Fibroblast of skin of right quadriceps (primary cell): ENCODE results near the gene EFHD1.

Experiments
- DNase-seq: peaks from one replicate; pipeline ENCODE4 v3.0.0-alpha.2; 2013

The EFHD1 gene, protein sequence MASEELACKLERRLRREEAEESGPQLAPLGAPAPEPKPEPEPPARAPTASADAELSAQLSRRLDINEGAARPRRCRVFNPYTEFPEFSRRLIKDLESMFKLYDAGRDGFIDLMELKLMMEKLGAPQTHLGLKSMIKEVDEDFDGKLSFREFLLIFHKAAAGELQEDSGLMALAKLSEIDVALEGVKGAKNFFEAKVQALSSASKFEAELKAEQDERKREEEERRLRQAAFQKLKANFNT

DNA sequence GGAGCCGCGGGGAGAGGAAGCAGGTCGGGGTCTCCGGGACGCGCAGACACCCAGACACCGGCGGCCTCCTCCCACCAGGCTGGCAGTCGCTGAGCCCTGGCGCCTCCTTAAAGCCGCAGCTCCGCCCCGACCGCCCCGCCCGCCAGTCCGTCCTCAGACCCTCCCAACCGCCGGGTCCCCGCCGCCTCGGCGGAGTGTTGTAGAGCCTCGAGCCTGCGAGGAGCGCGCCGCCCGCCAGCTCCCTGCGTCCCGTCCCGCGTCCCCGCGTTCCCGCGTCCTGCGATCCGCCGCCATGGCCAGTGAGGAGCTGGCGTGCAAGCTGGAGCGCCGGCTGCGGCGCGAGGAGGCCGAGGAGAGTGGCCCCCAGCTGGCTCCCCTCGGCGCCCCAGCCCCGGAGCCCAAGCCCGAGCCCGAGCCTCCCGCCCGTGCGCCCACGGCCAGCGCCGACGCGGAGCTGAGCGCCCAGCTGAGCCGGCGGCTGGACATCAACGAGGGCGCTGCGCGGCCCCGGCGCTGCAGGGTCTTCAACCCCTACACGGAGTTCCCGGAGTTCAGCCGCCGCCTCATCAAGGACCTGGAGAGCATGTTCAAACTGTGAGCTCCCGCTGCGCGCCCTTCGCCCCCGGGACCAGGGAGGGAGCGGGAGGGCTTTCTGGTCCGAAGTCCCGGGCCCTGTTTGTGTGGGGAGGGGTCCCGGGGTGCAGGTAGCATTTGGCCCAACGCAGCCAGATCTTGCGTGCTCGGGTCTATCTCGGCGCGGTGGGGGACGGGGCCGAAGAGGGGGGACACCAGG lies at the start of gene EFHD1:
Gene EFHD1, plus strand, starts transcription at position 192 of the 793 bp plus-strand sequence. Its CDS starts 101 bp downstream, at position 293.
- peak; percentile 48 for DNase-seq

DNA sequence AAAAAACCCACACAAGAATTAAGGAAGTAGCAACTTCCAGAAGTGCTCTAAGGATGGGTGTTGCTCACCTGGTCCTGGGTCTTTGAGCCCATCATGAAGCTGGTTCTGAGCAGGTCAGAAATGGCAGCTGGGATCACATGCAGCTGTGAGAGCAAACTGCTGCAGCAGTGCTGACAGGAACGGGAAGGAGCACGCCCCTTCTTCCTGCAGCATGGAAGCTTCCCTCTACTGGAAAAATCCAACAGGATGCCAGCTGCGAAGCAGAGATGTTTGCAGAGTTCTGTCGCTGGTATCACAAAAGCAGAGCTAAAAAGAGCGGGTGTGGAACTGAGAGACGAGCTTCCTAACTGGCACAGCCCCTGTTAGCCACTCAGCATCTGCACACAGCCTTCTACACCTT lies 49.2 kb upstream of the EFHD1 start:
- DNase-seq = no peak

DNA sequence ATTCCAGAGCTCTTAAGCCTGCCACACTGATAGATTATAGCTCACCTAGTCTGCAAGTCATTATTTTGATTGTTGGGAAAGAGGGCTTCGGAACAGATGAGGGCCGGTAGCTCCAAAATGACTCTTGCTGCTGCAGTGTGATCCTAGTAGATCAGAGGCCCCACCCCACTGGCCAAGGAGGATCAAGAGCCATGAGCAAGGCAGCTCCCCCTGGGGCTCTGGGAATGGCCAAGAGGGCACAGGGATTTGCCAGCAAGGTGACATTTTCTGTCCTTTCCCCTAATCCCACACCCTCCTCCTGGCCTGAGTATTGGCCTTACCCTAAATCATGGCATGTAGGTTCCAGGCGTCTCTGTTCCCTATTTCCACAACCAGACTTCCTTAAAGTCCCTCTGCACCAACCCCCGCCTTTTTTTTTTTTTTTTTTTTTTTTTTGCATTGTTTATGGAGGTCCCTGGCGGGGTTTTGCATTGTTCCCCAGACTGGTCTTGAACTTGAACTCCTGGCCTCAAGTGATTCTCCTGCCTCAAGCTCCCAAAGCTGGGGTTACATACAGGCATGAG lies 46.4 kb upstream of the EFHD1 start:
- DNase-seq = no peak

DNA sequence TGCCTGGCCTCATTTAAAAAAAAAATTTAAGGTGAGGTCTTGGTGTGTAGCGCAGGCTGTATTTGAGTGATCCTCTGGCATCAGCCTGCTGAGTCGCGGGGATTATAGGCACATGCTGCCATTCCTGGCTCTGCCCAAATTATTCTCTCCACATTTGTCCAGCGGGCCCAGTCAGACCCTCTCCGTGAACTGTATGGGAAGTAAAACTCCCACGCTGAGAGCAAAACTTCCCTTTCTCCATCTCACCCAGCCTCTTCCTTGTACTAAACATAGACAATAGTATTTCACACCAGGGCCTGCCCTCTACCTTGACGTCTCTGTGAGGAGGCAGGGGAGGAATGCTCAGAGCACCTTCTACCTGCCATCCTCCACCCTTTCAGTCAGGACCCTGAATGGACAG lies 45.9 kb upstream of the EFHD1 start:
- no peak for DNase-seq

DNA sequence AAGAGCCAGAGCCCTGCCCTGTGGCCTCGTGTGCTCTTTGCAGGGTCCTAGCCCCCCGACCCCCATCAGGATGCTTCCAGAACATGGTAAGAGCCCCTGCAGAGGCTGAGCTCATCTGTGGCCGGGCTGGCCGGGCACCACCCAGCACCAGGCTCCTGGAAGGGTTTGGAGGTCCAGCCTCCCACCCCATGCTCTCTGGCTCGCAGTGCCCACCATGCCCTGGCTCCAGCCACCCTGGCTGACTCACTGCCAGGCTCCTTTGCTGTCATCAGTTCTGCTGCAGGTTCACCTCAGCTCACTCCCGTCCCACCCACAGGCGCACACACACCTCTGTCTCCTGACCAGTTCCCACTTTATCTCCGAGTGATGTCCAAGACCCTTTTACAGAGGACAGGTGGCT lies 45.4 kb upstream of the EFHD1 start:
- no peak for DNase-seq

DNA sequence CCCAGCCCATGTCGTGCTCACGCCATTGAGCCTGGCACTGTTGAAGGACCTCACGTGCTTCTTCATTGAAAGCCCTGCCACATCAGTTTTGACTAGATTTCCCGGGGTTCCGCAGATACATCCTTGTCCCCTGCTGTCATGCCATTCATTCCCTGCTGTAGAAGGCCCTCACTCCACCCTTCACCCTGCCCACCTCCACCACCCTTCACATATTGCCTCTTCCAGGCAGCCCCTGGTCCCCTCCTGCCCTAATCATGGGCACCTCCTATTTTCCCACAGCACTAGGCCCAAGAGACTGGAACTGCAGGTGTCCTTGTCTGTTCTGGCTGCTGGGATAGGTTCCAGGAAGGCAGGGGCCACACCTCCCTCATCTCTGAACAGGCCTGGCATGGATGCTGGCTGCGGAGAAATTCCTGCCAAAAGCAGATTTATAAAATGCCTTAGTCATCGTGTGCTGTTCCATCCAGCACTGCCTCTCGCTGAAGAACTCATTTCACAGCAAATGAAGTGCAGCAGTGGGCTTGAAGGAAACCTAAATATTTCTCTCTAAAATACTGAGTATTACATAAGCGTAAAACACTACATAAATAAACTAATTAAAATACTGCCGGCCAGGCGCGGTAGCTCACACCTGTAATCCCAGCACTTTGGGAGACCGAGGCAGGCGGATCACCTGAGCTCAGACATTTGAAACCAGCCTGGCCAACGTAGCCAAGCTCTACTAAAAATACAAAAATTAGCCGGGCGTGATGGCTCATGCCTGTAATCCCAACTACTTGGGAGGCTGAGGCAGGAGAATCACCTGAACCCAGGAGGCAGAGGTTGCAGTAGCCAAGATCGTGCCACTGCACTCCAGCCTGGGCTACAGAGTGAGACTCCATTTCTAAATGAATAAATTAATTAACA lies 44.5 kb upstream of the EFHD1 start:
- peak; percentile 54 for DNase-seq

DNA sequence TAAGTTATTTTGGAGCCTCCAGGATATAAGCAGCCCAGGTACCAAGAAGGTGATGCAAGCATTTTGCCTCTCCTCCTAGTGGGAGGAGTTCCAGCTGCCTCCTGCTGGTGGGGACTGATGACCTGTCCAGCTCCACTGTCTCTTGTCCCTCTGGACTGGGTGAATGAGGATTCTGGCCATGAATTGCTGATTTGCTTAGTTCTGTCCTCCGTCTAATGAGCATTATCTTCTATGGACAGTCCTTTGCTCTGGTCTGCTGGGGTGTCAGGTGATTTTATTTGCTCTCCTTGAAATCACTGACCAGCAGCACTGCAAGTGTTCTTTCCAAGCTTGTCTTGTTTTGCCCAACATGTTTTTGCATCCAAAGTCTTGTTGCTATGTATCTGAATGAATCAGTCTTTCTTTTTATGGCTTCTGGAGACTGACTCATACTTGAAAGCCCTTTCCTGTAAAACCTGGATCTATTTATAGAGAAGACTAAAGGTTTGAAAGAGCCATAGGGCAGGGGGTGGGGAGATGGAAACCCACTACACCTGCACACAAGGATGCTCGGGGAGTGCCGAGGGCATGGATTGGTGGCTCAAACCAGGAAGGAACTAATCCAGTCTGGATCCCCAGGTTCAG lies 40.5 kb upstream of the EFHD1 start:
- DNase-seq = peak; percentile 66

DNA sequence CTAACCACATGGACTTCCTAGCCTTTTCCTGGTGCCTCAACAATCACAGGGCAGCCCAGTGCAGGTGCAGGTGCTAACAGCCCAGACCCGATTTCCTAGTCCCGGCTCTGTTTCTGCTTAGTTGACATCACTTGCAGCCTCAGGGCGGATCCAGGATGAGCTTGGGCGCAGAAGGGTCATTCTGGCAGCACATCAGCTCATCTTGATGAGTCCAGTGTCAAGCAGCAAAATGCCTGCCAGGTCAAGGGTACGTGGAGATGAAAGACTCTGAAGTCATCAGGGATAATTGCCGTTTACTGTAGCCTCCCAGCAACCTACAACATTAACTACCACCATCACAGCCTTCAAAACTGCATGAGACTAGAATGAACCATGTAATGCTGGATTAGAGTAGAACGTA lies 39.4 kb upstream of the EFHD1 start:
- no peak for DNase-seq

DNA sequence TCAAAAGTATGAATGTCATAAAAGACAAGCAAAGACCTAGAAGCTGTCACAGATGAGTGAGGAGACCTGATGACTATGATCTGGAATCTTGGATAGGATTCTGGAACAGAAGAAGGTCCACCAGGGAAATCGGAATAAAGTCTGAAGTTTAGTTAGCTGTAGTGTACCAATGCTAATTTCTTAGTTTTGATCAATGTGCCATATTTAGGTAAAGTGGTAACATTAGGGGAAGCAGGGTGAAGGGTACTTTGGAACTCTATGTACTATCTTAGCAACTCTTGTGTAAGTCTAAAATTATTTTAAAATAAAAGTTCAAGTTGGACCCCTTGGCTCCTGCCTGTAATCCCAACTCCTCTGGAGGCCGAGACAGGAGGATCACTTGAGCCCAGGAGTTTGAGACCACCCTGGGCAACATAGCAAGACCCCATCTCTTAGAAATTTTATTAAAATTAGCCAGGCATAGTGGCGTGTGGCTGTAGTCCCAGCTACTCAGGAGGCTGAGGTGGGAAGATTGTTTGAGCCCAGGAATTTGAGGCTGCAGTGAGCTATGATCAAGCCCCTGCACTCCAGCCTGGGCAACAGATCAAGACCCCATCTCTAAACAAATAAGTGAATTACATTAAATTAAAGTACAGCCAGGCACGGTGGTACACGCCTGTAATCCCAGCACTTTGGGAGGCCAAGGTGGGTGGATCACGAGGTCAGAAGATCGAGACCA lies 35.9 kb upstream of the EFHD1 start:
- DNase-seq = no peak

DNA sequence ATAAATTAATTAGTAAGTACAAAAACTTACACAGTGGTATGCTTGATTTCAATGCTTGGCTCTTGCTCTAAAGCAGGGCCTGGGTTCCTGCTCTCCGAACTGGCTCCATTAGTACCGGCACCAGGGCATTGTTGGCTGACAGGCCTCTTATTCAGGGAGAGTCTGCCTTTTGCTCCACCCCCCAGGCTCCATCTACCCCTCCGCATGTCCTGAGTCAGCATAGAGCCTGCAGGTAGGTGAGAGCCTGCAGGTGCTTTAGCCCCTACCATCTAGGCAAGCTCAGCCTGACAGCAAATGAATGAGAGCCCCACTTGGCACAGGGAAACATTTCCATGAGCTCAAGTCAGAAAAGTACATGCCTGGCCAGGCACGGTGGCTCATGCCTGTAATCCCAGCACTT lies 35.1 kb upstream of the EFHD1 start:
- no peak for DNase-seq

DNA sequence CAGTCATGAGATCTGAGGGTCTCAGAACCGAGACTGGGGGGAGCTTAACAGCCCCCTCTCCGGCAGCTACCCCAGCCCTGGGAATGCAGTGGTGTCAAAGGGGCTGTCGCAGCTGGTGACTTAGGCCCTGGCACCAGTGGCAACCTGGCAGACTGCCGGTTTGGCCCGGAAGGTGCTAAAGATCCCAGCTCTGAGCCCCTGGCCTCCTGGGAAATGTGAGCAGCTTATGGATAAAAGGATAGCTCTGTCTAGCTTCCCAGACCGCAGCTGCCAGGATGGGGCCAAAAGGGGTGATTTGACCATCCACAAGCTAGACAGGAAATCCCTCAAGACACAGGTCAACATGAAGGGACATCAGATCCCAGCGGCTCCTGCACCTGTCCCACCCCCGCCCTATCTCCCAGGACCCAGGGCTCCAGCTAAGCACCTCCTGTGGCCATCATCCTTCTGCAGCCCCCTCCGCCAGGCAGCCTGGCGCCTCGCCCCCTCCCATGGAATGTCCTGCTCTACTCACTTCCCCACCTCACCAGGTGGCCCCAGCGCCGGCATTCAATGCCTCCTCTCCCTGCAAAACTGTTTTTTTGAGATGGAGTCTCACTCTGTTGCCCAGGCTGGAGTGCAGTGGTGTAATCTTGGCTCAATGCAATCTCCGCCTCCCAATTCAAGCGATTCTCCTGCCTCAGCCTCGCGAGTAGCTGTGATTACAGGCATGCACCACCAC lies 33.2 kb upstream of the EFHD1 start:
- no peak for DNase-seq

DNA sequence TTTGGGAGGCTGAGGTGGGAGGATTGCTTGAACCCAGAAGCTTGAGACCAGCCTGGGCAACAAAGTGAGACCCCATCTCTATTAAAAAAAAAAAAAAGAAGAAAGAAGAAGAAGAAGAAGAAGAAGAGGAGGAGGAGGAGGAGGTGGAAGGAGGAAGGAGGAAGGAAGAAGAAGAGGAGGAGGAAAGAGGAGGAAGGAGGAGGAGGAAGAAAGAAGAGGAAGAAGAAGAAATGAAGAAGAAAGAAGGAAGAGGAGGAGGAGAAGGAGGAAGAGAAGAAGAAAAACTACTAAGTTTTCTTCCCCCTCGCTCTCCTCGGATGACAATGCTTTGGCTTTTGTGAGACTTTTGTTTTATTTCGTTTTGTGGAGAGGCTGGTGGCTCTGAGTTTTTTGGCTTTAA lies 30.1 kb upstream of the EFHD1 start:
- DNase-seq = no peak

DNA sequence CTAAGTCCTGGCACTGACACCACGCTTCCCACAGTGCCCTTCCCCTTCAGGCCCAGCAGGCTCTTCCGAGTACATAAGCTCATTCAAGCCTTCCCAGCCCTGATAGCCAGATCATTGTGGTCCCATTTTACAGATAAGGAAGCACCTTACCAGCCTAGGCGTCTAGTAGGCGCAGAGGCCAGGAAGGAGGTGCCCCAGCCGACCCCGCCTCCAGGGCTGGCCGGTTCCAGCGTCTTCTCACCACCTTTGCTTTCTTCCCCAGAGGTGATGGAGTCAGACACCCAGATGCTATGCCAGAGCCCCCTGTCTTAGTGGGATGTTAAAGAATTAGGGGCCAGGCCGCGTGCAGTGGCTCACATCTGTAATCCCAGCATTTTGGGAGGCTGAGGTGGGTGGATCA lies 28.9 kb upstream of the EFHD1 start:
- no peak for DNase-seq

DNA sequence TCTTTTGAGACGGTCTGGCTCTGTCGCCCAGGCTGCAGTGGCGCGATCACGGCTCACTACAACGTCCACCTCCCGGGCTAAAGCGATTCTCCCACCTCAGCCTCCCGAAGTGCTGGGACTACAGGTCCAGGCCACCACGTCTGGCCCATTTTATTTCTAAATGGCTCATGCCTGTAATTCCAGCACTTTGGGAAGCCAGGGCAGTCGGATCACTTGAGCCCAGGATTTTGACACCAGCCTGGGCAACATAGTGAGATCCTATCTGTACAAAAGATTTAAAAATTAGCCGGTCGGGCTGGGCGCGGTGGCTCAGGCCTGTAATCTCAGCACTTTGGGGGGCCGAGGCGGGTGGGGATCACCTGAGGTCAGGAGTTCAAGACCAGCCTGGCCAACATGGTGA lies 26.4 kb upstream of the EFHD1 start:
- DNase-seq = no peak

DNA sequence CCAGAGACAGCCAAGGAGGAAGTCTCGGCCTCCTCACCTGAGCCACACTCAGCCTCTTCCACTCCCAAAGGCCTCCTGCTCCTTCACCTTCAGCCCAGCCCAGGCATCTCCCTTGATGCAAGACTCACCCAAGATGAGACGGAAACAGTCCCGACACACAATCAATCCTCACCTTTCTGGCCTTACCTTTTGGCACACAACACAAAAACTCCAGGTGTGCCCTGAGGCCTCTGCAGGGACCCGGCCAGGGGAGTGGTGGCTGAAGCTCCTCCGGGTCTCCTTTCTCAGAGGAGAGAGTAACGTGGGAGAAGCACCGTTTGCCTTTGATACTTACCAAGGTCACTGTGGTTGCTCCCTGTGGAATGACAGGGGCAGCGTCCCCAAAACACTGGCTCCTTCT lies 23.8 kb upstream of the EFHD1 start:
- DNase-seq = no peak

DNA sequence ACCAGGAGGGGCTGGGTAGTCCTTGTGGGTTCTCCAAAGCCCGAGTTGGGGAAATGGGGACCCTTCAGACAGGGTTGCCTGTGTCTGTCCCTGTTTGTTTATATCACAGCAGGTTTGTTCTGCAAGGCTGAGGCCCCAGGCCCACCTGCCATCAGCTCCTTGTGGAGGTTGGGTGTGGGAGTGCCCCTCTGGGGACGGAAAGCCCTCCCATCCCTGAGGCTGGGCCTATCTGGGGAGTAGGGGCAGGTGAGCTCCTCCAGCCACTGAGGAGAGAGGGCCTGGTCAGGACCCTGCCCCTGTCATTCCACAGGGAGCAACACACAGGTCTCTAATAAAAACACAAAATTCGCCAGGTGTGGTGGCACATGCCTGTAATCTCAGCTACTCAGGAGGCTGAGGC lies 23.3 kb upstream of the EFHD1 start:
- DNase-seq = no peak

DNA sequence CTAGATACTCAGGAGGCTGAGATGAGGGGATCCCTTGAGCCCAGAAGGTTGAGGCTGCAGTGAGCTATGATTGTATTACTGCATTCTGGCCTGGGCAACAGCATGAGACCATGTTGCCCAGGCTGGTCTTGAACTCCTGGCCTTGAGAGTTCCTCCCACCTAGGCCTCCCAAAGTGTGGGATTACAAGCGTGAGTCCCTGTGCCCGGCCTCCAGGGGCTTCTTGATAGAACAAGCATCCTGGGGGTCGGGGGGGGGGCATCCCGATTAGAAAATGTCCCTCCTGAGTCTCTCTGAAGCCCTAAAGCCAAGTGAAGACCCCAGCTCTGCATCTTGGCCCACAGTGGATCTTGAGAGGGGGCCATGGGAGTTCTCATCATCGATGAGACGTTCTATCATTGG lies 22.3 kb upstream of the EFHD1 start:
- DNase-seq = no peak

DNA sequence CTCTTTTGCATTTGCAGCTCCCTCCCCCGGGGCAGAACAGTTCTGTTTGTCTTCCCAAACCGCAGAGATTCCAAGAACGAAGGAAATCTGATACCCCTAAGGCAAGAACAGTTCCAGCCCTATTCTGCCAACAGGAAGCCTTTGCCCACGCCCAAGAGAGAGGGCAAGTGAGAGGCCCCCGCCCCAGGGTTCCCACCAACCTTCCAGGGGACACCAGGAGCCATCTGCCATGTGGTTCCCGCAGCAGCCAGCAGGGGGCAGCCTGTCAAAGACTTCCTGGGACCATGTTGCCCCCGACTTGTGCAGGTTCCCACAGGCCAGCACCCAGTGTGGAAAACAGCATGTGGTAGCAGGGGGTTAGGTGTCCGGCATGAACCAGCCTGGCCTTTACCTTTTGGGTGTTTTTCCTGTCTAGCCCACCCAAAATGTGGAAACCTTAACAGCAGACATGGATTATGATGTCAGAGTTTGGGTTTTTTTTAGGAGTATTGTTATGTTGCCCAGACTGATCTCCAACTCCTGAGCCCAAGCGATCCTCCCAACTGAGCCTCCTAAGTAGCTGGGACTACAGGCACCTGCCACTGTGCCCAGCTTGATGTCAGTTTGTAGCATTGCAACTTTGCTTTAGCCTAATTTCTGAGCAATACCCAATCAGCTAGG lies 21.7 kb upstream of the EFHD1 start:
- DNase-seq = peak; percentile 66

DNA sequence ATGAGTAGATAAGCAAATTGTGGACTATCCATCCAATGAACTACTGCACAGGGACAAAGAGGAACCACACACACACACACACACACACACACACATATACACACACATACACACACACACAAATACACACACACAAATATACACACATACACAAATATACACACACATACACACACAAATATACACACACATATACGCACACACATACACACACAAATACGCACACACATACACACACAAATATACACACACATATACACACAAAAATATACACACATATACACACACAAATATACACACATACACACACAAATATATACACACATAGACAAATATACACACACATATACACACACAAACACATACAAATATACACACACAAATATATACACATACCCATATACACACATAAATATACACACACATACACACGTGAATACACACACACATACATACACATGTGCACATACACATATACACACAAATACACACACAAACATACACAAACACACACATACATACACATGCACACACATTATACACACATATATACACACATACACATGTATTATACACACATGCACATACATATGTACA lies 19.8 kb upstream of the EFHD1 start:
- no peak for DNase-seq

DNA sequence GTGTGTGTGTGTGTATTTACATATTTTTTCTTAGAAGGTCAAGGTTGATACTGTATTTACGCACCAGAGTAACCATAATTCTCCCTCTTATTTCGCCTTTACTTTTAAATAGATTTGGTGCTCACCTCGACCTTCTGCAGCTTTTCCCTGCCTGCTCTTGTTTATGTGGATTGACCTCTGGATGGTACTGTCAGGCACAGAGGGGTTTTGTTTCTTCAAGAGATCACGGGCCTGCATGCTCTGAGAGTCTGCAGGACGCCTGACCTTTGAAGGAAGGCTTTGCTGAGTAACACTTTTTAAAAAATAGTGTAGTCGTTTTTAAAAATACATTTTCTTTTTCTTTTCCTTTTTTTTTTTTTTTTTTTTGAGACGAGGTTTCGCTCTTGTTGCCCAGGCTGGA lies 18.1 kb upstream of the EFHD1 start:
- DNase-seq = no peak
